Kidney (tissue), 14 donors: ENCODE data around the gene C16orf89. TPM values are rescaled to one million over a fixed set of nuclear protein-coding genes. Genes with fewer than 3 reads are reported as not detected.

Source experiments
- DNase-seq, 5 donors: peaks; one replicate each; pipeline ENCODE4 v3.0.0-alpha.2; 2013 to 2020
- FAIRE-seq: peaks from 2 replicates; lab custom pipeline; 2012; peaks lifted over from hg19 to GRCh38; lab: Jason Lieb, UNC
- H3K27ac ChIP-seq, 2 donors: one replicate each; pipeline ENCODE4 v1.7.0; 2013; ENCODE audit warnings: low read depth in 2 of 2, low read length in 2 of 2, inconsistent platforms in 1 of 2
- H3K27me3 ChIP-seq: one replicate; pipeline ENCODE4 v1.7.1; 2013; ENCODE audit warnings: low read length, inconsistent platforms; ENCODE audit not compliant: control insufficient read depth, insufficient read depth
- H3K36me3 ChIP-seq, 3 donors: one replicate each; pipeline versions ENCODE4 v1.7.0 to v1.7.1; 2013; ENCODE audit warnings: low read length in 3 of 3, control low read depth in 1 of 3, inconsistent platforms in 1 of 3; ENCODE audit not compliant: insufficient read depth in 3 of 3, control insufficient read depth in 2 of 3
- H3K4me1 ChIP-seq, 3 donors: one replicate each; pipeline versions ENCODE4 v1.7.0 to v1.7.1; 2013; ENCODE audit warnings: low read length in 3 of 3, inconsistent platforms in 1 of 3, low read depth in 1 of 3; ENCODE audit not compliant: control insufficient read depth in 2 of 3, insufficient read depth in 2 of 3
- H3K4me3 ChIP-seq, 3 donors: one replicate each; pipeline versions ENCODE4 v1.7.0 to v1.8.1; 2013; ENCODE audit warnings: low read length in 3 of 3, control low read depth in 1 of 3, inconsistent platforms in 1 of 3
- H3K9ac ChIP-seq, 3 donors: one replicate each; pipeline versions ENCODE4 v1.7.0 to v1.7.1; 2013; ENCODE audit warnings: low read length in 3 of 3, control low read depth in 1 of 3, inconsistent platforms in 1 of 3
- H3K9me3 ChIP-seq, 3 donors: one replicate each; pipeline versions ENCODE4 v1.7.0 to v1.7.1; 2013; ENCODE audit warnings: low read length in 3 of 3, control low read depth in 1 of 3, inconsistent platforms in 1 of 3; ENCODE audit not compliant: control insufficient read depth in 2 of 3, insufficient read depth in 1 of 3
- intact Hi-C: fragments of 100-400 bp; cut with DNase I; formaldehyde crosslinking; loops from one replicate; pipeline ENCODE4 v1.11.1; 2022
- polyA plus RNA-seq: library from polyadenylated mRNA; stranded (reverse); fragments of 350-450 nt; fragmentation: Illumina TruSeq; extraction: RNeasy Lipid Tissue Mini Kit (QIAGEN cat#74804); gene quantifications from one replicate; pipeline ENCODE4 v1.2.3, GENCODE V29; 2014; ENCODE audit warnings: low read depth, low replicate concordance; ENCODE audit not compliant: insufficient read depth
- total RNA-seq: library from RNA; stranded (reverse); fragmentation: NEBNext Ultra II Directional; extraction: Animal tissue kit (Norgen Biotek cat#: 25700); gene quantifications from one replicate; pipeline ENCODE4 v1.2.1, GENCODE V29; 2021
- TF ChIP-seq, protein P1 (sequence below): IDR thresholded peaks from 3 replicates; pipeline ENCODE4 v1.5.1; 2012; ENCODE audit warnings: mild to moderate bottlenecking, moderate library complexity, borderline replicate concordance; ENCODE audit not compliant: insufficient read depth; ENCODE audit errors: extremely low read depth
- donor health status: control.
- donor health status: control.
- donor health status: control.
- donor health status: control.
- donor health status: control.
- donor health status: DM: yes; HTN: yes; CAD: no.
- donor health status: Normal renal cell carcinoma (clear cell type).

Gene C16orf89
- total and polyA plus RNA-seq, 2 donors from 2014 or later, result 5.4 to 68.4 TPM

DNA sequence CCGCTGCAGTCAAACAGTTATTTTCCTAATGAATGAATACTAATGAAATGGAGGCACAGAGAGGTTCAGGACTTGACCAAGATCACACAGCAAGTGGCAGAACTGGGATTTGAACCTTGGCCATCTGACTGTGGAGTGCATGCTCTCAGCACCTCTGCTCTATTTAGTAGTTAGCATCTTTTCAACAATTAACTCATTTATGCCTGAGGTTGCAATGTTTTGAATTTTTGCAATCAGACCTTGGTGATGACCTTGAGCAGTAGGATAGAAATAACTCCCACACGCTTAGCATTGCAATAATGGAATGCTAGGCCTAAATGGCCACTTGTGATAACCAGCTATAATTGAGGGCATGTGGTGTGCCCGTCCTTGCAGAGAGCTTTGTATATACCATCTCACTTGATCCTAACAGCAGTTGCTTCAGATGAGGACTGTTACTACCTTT is 63.0 kb downstream of the C16orf89 start:
- Histone ChIP-seq H3K4me1 (no peaks in the 10 kb centered on the region), H3K9me3 (no peaks in the 10 kb centered on the region), H3K9ac (no peak overlapping the region), H3K36me3 (no peaks in the 10 kb centered on the region), H3K27ac (no peak overlapping the region), H3K27me3 (no peaks in the 10 kb centered on the region), H3K4me3 (no peak overlapping the region)
- no peak for FAIRE-seq
- intact Hi-C loops, result no loop called here
- no peak for DNase-seq
- TF ChIP-seq, protein P1, sequence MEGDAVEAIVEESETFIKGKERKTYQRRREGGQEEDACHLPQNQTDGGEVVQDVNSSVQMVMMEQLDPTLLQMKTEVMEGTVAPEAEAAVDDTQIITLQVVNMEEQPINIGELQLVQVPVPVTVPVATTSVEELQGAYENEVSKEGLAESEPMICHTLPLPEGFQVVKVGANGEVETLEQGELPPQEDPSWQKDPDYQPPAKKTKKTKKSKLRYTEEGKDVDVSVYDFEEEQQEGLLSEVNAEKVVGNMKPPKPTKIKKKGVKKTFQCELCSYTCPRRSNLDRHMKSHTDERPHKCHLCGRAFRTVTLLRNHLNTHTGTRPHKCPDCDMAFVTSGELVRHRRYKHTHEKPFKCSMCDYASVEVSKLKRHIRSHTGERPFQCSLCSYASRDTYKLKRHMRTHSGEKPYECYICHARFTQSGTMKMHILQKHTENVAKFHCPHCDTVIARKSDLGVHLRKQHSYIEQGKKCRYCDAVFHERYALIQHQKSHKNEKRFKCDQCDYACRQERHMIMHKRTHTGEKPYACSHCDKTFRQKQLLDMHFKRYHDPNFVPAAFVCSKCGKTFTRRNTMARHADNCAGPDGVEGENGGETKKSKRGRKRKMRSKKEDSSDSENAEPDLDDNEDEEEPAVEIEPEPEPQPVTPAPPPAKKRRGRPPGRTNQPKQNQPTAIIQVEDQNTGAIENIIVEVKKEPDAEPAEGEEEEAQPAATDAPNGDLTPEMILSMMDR, result no peak

DNA sequence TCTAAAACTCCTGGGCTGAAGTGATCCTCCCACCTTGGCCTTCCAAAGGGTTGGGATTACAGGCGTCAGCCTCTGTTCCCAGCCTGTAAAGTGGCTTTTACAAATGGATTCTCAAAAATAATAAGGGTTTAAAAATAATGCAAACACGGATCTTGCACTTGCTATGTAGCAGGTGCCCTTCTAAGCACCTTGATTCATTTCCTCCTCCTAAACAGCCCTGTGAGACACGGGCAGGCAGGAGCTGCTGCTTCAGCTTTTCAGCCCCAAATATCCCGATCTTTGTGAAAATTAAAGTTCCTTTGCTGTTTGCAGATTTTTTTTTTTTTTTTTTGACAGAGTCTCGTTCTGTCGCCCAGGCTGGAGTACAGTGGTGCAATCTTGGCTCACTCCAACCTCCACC is 63.8 kb downstream of the C16orf89 start:
- no peaks in the 10 kb centered on the region for H3K27me3 ChIP-seq
- no peak overlapping the region for H3K9ac ChIP-seq
- no peaks in the 10 kb centered on the region for H3K36me3 ChIP-seq
- DNase-seq, result peak in 1 of 5 donors; percentile 3
- no peak for FAIRE-seq
- no peaks in the 10 kb centered on the region for H3K9me3 ChIP-seq
- no peaks in the 10 kb centered on the region for H3K4me1 ChIP-seq
- TF ChIP-seq, protein P1, result no peak
- intact Hi-C loops, result no loop called here
- no peak overlapping the region for H3K27ac ChIP-seq
- H3K4me3 ChIP-seq, result no peak overlapping the region

DNA sequence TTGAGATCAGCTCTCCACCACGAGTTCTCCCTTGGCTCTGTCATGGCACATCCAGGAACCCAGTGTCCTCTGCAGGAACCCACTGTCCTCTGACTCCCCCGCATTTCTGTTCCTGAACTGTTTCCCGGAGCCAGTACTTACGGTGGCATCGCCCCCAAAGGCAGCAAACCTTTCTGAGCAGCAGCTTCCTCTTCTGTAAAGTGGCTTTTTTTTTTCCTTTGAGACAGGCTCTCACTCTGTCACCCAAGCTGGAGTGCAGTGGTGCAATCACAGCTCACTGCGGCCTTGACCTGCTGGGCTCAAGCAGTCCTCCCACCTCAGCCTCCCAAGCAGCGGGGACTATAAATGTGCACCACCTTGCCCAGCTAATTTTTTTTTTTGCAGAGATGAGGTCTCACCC is 64.2 kb downstream of the C16orf89 start:
- TF ChIP-seq, protein P1, result no peak
- Histone ChIP-seq H3K27ac (no peak overlapping the region), H3K9me3 (no peaks in the 10 kb centered on the region), H3K27me3 (no peaks in the 10 kb centered on the region), H3K9ac (no peak overlapping the region), H3K4me1 (no peaks in the 10 kb centered on the region), H3K4me3 (no peak overlapping the region), H3K36me3 (no peaks in the 10 kb centered on the region)
- FAIRE-seq (no peak), DNase-seq (peak in 1 of 5 donors; percentile 7)
- intact Hi-C loops, result no loop called here

- TF ChIP-seq, protein P1, result no peak
- peak in 1 of 5 donors; percentile 68 for DNase-seq
- Histone ChIP-seq H3K9me3 (no peaks in the 10 kb centered on the region), H3K27me3 (no peaks in the 10 kb centered on the region), H3K36me3 (no peaks in the 10 kb centered on the region), H3K27ac (no peak overlapping the region), H3K4me1 (no peaks in the 10 kb centered on the region), H3K9ac (no peak overlapping the region), H3K4me3 (no peak overlapping the region)
- FAIRE-seq, result no peak
- intact Hi-C loops, result no loop called here
Measured at GRCh38 chr16:5000573-5001001, 65.2 kb downstream of the C16orf89 start.
